Measurements from ENCODE around the gene PSG1.

PSG1 gene

GRCh38 chr19:42816894-42817293 lies 62.6 kb downstream of the PSG1 start:
- no peak for DNase-seq
